Measurements from ENCODE around the gene SLC45A2.

GRCh38 chr5:33941090-33941489 lies 43.4 kb downstream of the SLC45A2 start:
- TF ChIP-seq POLR2AphosphoS5 (IDR thresholded peaks at IDR 0.05; ENCODE audit: low read depth, low read length) (no peak), CTCF (IDR thresholded peaks at IDR 0.05) (no peak), FOXM1 (IDR thresholded peaks at IDR 0.05; ENCODE audit: low read depth) (no peak), TAF1 (IDR thresholded peaks at IDR 0.05; ENCODE audit: borderline replicate concordance, low read depth, low read length) (no peak), EZH2phosphoT487 (IDR thresholded peaks at IDR 0.05; ENCODE audit: borderline replicate concordance, low read depth) (no peak), GABPA (IDR thresholded peaks at IDR 0.05; ENCODE audit: low read depth) (no peak), MAX (IDR thresholded peaks at IDR 0.05; ENCODE audit: low read depth) (no peak), RXRA (IDR thresholded peaks at IDR 0.05; ENCODE audit: borderline replicate concordance, low read depth) (no peak)
